ENCODE results near the gene SLC34A2.
"Not testable (repeated sequence)": the region's sequence is repeated elsewhere in the genome, so short reads cannot be mapped to it uniquely, and the experiment has no call there.

The SLC34A2 gene

DNA sequence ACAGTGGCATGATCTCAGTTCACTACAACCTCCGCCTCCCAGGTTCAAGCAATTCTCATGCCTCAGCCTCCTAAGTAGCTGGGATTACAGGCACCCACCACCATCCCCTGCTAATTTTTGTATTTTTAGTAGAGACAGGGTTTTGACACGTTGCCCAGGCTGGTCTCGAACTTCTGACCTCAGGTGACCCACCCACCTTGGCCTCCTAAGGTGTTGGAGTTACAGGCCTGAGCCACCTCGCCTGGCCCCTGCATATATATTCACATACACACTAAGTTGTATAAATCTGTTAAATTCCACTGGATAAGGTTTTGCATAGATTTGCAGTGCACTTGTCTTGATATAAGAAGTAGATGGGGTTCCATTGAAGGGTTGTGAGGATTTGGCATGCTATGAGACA is 5.8 kb downstream of the SLC34A2 start:
- DNase-seq (ENCODE audit: low spot score), result not testable (repeated sequence)

DNA sequence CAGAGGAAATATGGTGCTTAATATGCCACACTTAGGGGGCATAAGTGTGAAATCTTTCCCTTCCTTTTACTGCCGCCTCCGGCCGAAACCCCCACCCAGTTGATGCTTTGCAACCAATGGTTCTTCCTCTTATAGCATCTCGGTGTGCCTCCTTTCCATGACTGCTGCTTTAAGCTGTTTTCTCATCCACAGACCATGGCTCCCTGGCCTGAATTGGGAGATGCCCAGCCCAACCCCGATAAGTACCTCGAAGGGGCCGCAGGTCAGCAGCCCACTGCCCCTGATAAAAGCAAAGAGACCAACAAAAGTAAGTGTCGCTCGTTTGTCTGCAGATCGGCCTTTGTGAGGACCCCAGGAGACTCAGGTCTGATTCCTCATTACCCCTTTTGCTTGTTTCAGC is 6.7 kb downstream of the SLC34A2 start:
- DNase-seq (ENCODE audit: low spot score), result no peak

GRCh38 chr4:25663781-25664180 is 8.1 kb downstream of the SLC34A2 start:
- no peak for DNase-seq (ENCODE audit: low spot score)

- DNase-seq (ENCODE audit: low spot score), result no peak
Measured at GRCh38 chr4:25666031-25666630, 10.5 kb downstream of the SLC34A2 start.

GRCh38 chr4:25667931-25668557 is 12.4 kb downstream of the SLC34A2 start:
- DNase-seq (ENCODE audit: low spot score), result no peak

- no peak for DNase-seq (ENCODE audit: low spot score)
Measured at GRCh38 chr4:25670991-25671390, 15.3 kb downstream of the SLC34A2 start.

- DNase-seq (ENCODE audit: low spot score), result no peak
Measured at GRCh38 chr4:25672756-25673155, 17.1 kb downstream of the SLC34A2 start.

- DNase-seq (ENCODE audit: low spot score), result no peak
Measured at GRCh38 chr4:25674386-25674785, 18.7 kb downstream of the SLC34A2 start.

GRCh38 chr4:25676221-25676620 is 20.6 kb downstream of the SLC34A2 start:
- no peak for DNase-seq (ENCODE audit: low spot score)

- no peak for DNase-seq (ENCODE audit: low spot score)
Measured at GRCh38 chr4:25677157-25677556, 21.5 kb downstream of the SLC34A2 start.

DNA sequence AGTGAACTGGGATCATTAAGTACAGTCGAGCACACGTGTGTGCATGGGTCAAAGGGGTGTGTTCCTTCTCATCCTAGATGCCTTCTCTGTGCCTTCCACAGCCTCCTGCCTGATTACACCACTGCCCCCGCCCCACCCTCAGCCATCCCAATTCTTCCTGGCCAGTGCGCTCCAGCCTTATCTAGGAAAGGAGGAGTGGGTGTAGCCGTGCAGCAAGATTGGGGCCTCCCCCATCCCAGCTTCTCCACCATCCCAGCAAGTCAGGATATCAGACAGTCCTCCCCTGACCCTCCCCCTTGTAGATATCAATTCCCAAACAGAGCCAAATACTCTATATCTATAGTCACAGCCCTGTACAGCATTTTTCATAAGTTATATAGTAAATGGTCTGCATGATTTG is 22.3 kb downstream of the SLC34A2 start:
- DNase-seq (ENCODE audit: low spot score), result no peak

DNA sequence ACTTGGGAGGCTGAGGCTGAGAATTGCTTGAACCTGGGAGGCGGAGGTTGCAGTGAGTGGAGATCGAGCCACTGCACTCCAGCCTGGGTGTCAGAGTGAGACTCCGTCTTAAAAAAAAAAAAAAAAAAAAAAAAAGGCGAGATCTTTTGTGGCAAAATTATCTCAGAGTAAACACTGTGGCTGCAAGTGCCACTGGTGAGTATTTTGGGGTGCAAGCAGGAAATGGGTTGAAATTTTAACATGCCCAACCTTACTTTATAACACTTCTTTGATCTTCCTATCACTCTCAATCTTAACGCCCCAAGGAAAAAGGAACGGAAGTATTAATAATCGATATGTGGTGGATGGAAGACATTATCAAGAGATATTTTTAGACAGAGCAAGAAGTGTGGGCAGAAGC is 32.1 kb downstream of the SLC34A2 start:
- no peak for DNase-seq (ENCODE audit: low spot score)

GRCh38 chr4:25694466-25694865 is 38.8 kb downstream of the SLC34A2 start:
- no peak for DNase-seq (ENCODE audit: low spot score)

GRCh38 chr4:25696409-25696808 is 40.8 kb downstream of the SLC34A2 start:
- no peak for DNase-seq (ENCODE audit: low spot score)

DNA sequence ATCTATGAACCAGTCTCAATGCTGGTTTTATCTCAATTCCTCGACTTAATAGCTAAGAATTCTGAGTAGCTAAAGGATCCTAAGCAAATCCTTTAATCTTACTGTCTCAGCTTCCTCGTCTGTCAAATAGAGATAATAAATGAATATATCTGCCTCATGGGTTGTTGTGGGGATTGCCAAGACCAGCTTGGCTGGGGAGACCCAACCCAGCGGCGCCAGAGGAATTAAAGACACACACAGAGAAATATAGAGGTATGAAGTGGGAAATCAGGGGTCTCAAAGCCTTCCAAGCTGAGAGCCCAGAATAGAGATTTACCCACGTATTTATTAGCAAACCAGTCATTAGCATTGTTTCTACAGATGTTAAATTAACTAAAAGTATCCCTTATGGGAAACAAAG is 41.9 kb downstream of the SLC34A2 start:
- no peak for DNase-seq (ENCODE audit: low spot score)

DNA sequence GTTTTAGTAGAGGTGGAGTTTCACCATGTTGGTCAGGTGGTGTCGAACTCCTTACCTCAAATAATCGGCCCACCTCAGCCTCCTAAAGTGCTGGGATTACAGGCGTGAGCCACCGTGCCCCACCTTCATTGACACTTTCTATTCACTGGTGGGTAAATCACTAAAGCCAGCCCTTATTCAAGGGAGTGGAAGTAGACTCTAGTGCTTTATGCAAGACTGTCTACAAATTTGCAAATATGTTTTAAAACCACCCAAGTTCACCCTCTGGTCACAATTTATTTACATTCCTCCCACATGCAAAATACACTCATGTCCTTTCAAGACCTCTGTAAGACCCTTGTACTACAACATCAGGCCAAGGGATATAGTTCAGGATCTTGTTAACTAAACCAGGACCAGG is 45.0 kb downstream of the SLC34A2 start:
- DNase-seq (ENCODE audit: low spot score), result no peak

- DNase-seq (ENCODE audit: low spot score), result no peak
Measured at GRCh38 chr4:25702848-25703247, 47.2 kb downstream of the SLC34A2 start.

DNA sequence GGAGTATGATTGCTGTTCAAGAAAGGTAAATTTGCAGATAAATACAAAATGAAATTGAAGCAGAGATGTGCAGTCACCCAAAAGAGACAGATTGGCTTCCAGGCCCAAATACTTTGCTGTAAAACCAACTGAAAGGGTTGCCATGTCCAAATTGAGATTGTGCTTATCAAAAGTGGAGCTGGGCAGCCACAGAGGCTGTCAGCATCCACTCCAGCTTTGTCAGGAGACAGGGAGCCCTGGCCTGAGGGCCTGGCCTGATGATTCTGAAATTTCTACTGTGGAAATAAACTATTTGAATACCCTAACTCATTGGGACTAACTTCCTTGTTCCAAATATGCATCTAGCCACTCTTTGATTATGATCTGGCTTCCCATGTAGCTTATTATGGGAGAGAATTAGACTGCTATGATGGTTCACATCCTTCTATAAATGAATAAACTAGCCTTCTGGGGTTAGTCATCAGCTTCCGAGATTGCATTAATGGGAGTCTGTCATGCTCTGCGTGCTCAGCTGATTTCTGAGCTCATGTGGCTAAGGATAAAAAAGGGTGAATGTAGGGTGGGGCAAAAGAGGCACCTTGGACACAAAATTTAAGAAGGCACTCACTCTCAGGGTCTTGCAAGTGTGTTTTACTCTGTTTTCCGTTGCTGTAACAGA is 48.2 kb downstream of the SLC34A2 start:
- no peak for DNase-seq (ENCODE audit: low spot score)

DNA sequence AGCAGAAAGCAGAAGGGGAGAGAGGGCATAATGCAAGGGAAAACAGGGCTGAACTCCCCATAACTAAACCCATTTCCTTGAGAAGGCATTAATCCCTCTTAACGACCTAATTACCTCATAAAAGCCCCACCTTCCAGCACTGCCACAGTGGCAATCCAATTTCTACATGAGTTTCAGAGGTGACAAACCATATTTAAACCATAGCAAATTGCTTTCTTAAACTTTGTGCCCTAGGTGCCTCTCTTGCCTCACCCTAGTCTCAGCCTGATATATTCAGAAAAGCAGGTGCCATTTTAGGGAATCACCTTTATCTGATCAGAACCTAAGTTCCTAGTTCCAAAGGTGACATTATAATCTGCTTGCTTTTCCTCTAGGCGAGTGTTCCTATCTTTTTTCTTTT is 48.9 kb downstream of the SLC34A2 start:
- no peak for DNase-seq (ENCODE audit: low spot score)

DNA sequence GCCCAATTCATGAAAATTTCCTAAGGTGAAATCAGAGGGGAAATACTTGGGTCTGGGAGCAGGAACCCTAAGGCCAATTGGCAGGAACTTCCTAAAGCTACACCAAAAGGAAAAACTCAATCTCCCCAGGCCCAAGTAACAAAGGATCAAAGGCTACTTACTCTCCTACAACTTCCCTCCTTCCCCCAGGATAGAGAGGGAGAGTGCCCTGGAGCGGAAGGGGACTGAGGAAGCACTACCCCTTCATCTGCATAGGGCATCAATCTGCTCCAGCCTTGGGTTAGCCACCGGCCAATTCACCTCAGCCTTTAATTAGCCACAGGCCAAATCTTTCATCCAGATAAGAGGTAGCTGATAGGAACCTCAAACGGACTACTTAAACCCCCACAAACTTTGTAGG is 55.0 kb downstream of the SLC34A2 start:
- DNase-seq (ENCODE audit: low spot score), result no peak

DNA sequence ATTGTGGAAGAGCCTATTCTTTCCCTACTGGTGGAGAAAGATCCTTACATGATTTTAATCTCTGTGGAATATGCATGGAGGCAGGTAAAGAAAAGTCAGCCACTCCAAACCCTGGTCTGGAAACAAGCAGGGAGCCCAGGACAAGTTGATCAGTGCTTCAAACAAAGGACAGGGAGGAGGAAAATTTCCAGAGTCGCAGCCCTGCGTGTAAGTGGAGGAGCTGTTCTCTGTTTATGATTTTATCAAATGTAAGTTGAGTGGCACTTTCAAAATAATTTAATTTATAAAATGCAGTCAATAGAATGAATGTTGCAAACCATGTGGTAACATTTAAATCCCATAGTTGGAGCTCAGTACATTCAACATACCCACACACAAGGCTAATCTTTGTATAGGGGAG is 57.0 kb downstream of the SLC34A2 start:
- no peak for DNase-seq (ENCODE audit: low spot score)

DNA sequence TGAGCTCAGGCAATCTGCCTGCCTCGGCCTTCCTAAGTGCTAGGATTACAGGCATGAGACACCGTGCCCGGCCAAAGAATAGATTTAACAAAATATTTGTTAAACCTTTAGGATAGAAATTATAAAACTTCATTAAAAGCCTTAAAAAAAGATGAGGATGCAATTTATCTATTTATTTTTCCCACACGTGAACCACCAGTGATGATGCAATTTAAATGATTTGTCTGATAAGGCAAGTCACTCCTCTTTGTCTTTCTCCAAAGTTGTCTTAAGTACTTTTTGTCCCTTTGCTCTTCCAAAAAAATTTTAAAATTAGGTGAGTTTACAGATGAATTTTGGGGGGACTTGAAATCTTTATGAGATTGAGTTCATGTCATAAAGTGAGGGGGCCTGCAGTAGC is 58.2 kb downstream of the SLC34A2 start:
- DNase-seq (ENCODE audit: low spot score), result no peak

- DNase-seq (ENCODE audit: low spot score), result no peak
Measured at GRCh38 chr4:25722964-25723363, 67.3 kb downstream of the SLC34A2 start.

- DNase-seq (ENCODE audit: low spot score), result no peak
Measured at GRCh38 chr4:25723409-25723808, 67.8 kb downstream of the SLC34A2 start.

Data from activated CD4-positive, alpha-beta T cell treated with anti-CD3 and anti-CD28 coated beads, Interleukin-2, Interleukin-4, amounts not matched to agents 100 ng/mL and 50 ng/mL, durations not matched to agents 16 hours and 8 hours (primary cell).